C1 segment of cervical spinal cord (tissue), 14 donors: Measurements from ENCODE around the gene KRTAP10-5.

Experiments used
- DNase-seq, 14 donors: peaks; one replicate each; lab custom pipeline; 2025; lab: John Stamatoyannopoulos, UW

The KRTAP10-5 gene

DNA sequence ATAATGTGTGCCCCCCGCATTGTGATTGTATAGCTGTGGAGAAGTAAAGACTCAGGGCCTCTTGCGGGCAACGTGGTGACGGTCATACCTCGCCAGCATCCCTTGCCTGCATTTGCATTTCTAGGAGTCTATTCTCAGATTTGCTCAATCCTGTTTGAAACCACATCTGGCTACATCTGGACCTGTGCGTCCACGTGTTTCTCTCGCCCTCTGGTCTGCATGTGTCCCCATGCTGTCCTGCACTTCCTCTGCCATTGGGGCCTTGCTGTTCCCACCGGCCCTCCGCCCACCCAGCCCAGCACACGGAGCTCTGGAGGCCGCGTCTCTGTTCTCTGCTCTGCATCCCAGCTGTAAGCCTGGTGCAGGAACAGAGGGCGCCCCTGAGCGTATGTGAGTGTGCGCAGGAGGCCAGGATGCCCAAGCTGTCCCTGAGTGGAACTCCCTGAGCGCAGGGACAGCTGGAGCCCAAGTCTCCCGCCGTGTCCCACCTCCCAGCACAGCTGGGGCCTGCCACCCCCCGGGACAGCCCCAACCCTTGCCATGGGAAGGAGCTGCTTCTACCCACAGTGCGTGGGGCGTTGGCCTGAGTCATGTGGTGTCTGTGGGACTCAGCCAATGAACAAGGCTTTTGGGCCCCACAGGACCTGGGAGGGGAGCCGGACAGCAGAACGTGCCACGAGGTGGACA is 30.7 kb downstream of the KRTAP10-5 start:
- no peak for DNase-seq

DNA sequence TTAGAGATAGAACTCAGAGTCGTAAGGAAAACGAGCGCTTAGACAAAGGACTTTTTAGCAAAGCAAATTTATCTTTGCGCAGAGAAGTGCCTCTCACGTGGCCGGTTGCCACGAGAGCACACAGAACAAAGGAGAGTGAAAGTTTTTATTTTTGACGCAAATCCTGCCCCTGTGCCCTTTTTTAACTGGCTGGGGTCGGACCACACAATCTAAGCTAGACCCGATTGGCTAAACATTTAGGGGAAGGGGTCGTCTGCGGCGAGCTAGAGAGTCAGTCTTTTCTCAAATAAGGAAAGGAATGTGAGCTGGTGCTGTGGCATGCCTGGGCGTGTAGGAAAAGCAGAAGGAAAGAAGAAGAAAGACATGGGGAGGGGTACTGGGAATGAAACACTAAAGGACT is 31.5 kb downstream of the KRTAP10-5 start:
- no peak for DNase-seq

DNA sequence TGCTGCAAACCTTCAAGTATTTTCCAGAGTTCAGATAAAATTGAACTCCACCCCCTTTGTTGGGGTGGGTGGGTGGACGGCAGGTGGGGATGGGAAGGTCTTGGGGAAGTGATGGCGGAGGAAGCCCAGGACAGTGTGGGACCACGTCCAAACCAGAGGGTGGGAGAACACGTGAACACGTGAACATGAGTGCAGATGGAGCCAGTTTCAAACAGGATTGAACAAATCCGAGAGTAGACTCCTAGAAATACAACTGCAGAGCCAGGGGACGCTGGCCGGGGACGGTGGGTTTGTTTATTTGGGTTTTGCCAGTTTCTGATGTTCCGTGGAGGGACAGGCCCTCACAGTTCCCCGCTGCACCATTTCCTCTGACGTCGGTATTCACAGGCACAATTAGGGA is 32.0 kb downstream of the KRTAP10-5 start:
- no peak for DNase-seq

DNA sequence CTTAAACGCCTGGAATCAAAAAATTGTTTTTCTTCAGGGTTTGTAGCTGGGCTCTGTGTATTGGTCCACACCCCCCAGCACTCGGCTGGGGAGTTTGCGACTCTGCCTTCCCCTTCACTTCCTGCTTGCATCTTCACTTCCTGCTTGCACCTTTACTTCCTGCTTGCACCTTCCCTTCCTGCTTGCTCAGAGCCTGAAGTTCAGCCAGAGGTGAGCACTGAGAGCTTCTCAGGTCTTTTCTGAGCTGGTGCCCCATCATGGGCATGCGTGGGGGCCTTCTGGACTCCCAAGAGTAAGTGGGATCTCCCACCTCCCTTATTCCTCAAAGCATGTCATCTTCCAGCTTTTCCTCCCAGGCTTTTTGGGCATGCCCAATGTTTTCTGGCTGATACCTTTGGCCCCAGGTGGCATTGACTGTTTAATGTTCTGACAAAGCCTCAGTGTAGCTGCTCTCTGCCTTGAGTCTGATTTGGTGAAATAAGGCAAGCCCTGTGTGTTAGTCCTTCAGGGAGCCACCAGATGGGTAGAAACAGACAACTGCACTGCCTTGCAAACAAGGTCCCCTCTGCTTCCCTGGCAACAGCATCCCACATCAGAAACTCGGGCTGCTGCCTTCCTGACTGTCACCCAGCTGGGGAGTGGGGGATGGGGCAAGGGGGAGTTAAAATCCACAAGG is 32.6 kb downstream of the KRTAP10-5 start:
- no peak for DNase-seq

DNA sequence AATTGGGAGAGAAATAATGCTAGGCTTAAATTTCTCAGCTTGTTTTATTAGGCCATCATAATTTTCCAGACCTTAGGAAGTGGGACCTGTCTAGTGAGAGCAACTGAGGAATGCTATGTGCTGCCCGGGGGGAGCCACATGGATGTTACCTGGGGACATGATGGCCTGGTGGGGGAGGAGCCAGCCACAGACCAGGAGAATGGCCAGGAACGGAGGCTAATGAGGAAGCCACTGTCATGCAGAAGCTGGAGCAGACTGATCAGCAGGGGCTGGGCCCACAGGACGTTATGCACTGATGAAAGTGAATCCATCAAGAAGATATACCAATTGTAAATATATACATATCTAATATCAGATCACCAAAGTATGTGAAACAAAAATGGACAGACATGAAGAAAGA is 35.8 kb downstream of the KRTAP10-5 start:
- DNase-seq, result no peak

DNA sequence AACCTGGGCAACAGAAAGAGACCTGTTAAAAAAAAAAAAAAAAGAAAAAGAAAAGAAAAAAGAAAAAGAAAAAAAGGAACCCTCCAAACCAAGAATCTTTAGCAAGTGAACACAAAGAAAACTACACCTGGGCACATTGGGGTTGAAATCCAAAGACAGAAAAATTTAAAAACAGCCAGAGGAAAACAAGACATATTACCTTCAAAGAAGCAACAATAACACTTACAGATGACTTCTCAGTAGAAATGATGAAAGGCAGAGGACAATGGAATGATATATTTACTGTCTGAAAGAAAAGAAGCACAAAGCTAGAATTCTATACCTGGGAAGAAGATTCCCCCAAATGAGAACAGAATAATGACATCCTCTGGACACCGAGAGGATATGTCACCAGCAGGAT is 37.7 kb downstream of the KRTAP10-5 start:
- no peak for DNase-seq

DNA sequence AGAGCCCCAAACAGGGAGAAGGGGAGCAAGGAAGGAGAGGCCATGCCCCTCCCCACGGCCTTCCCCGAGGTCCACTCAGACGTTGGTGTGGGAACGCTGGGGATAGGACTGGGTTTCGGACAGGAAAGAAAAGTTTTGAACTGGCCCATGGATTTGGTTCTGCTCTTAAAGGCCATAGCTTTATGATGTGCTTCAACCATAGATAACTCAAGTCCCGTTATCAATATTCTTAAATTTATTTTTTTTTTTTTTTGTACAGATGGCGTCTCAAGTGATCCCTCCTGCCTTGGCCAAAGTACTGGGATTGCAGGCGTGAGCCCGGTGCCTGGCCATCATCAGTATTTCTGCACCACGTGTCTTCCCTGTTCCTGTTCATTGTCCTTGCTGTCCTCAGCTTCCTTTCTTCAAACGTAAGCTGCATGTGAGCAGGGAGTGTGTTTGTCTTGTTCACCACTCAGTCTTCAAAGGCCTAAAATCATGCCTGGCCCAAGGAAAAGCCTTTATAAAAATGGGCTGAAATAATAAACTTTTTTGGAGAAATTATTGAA is 39.6 kb downstream of the KRTAP10-5 start:
- no peak for DNase-seq

DNA sequence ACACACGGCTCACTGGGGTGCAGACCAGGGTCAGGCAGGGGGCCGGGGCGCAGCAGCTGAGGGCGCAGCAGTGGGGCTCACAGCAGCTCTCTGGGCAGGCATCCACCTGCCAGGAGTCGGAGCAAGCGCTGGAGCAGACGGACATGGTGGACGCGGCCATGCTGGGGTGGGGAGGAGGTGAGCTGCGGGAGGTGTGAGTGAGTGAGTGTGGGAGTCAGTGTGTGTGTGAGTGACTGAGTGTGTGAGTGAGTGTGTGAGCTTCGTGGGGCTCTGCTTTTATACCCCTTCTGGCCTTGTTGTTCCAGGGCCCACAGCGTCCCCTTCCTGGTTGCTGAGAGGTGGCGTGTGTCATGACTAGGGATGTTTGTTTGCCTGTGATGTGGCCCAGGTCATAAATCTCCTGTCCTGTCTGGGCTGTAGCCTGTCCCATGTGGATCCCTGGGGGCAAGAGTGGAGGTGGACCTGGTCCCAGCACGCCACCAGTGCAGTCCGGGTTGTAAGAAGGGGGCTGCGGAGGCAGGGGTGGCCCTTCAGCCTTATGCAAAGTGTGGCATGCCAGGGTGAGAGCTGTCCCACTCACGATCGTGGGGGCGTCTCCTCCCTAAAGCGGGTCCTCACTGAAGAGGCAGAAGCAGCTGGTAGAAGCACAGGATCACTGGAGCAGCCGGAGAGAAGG is 40.3 kb downstream of the KRTAP10-5 start, which contains the start of gene KRTAP10-1:
Gene KRTAP10-1, minus strand, starts transcription at position 205 of the 676 bp plus-strand sequence. Its CDS starts 45 bp downstream, at position 160.
- DNase-seq, result no peak

DNA sequence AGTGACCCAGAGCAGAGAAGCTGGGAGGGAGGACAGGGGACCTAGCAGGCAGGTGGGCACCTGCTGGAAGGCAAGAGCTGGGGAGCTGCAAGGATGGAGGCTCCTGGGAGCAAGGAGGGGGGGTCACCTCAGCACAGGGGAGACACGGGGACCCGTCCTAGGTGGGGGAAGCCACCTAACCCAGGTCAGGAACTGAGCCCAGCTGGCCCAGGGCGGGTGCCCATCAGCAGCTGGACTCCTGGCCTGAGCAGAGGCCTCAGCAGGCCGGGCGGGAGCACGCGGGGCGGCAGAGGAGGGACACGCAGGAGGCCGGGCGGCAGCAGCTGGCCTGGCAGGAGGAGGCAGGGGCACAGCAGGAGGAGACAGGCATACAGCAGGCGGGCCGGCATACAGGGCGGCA is 41.4 kb downstream of the KRTAP10-5 start:
- DNase-seq, result no peak

DNA sequence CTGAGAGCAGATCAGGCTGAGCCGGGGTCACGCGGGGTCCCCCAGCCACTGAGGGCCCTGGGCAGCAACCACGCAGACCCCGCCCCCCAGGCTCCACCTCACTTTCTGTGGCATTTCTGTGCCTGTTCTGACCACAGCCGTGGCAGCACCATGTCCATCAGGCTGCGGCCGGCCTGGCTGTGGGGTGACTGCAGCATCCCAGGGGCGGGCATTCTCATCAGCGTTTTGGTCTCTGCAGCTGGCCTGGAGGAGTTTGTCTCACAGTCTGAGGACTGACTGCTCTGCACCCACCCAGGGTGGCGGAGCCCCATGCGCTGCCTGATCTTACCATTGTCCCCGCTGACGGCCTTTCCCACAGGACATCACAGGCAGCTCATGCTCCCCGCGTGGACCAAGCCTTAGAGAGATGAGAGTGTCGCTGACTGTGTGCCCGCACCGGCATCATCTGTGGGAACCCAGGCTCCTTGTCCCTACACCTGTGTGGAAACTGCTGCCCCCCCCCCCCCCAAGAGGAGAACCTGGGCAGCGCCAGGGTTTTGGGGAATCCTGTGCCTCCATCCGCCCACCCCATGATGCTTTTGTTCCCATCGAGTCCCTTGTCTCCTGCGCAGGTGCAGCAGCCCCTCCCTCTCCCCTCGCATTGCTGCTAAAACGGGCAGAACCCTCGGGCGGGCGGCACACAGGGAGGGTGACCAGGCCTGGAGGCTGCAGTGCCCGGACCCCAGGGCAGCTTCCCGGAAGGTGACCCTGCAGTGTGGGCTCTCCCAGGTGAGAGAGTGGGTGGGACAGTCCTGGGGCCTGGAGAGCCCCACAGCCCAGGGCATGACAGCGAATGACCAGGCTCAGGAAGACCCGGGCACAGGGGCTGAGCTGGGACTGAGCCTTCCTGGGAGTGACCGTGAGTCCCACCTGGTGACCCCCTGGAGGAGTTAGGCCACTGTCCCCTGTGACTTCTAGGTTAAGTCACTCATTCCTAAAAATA is 42.2 kb downstream of the KRTAP10-5 start:
- DNase-seq, result no peak

DNA sequence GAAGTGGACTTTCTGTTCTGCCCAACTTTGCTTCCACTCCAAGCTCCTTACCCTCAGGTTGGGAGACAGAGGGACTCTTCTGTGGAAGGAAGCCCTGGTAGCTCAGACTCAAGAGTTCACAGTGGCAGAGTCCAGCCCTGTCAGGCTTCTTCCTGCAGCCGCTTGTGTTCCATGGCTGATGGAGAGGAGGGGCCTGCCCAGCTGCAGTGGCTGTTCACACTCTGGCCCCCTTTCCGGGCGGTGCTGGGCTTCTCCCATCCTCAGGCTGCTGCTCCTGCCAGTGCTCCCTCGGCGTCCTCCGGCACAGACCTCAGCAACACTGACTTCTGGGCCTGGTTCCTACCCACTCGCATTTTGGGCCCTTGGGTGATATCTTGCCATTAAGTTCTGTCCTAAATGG is 44.4 kb downstream of the KRTAP10-5 start:
- DNase-seq, result no peak

DNA sequence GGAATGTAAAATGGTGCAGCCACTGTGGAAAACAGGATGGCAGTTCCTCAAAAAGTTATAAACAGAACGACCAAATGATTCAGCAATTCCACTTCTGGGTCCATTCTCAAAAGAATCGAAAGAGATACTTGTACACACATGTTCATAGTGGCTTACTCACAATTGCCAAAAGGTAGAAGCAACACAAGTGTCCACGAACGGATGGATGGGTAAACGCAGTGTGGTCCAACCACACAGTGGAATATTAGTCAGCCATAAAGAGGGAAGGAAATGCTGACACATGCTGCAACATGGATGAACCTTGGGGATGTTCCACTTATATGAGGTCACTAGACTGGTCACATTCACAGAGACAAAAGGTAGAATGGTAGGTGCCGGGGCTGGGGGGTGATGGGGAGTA is 45.7 kb downstream of the KRTAP10-5 start:
- no peak for DNase-seq

DNA sequence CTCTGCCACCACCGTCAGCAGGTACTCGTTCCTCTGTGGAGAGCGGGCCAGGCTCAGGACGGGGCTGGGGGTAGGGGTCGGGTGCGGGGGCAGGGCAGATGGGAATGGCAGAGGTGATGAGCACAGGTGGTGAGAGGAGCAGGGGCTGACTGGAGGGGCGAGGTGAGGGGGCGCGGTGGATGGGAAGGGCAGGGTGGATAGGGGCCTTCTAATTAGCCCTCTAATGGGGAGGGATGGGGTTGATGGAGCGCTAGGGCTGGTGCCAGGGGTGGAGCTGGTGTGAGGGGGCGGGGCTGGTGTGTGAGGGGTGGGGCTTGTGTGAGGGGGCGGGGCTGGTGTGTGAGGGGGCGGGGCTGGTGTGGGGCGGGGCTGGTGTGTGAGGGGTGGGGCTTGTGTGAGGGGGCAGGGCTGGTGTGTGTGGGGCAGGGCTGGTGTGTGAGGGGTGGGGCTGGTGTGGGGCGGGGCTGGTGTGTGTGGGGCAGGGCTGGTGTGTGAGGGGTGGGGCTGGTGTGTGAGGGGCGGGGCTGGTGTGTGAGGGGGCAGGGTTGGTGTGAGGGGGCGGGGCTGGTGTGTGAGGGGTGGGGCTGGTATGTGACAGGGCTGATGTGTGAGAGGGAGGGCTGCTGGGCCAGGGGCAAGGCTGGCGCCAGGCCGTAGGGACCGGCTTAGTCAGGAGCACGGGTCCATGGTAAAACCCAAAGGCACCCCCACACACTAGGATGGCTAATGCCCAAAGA is 46.3 kb downstream of the KRTAP10-5 start:
- no peak for DNase-seq

DNA sequence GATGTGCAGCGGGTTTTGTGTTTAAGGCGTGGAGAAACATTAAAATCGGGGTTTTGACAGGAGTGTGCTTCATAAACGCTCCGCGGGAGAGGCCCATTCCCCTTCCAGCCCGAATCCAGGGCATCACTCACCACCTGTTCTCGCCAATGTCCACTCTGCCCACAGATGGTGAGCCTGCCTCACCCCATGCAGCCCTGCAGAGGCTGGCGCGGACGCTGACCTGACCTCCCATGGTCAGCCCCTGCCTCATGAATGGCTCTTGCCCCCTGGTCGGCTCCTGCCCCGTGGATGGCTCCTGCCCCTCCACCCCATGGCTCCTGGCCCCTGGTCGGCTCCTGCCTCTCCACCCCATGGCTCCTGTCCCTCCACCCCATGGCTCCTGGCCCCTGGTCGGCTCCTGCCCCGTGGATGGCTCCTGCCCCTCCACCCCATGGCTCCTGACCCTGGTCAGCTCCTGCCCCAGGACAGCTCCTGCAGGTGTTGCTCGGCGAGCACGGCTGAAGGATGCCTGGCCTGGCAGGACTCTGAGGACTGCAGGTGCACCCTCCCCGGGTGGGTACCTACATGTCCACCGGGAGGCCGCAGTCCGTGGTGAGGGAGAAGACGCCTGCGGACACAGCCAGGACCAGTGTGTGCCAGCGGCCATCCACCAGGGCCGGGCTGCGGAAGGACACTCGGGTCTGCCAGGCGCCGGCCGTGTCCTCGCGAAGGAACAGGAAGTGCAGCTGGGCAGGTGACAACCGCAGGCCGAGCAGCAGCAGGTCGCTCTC is 47.1 kb downstream of the KRTAP10-5 start:
- no peak for DNase-seq

DNA sequence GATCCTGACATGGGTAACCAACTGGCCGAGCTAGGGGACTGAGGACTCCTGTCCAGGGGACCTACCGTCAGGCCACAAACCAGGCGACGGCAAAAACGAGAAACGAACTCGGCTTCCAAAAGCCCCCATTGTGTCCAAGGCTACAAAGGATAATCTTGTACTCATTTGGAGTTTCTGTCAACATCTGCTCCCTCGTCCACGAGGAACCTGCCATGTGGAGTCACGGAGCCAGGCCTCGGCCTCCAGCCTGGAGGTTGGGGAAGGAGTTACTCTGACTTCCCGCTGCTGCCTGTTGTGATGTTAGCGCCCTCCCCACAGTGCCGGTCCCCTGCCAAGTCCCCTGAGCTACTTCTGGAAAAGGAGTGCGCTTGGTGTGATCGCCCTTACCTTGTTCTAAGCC is 47.7 kb downstream of the KRTAP10-5 start:
- no peak for DNase-seq

DNA sequence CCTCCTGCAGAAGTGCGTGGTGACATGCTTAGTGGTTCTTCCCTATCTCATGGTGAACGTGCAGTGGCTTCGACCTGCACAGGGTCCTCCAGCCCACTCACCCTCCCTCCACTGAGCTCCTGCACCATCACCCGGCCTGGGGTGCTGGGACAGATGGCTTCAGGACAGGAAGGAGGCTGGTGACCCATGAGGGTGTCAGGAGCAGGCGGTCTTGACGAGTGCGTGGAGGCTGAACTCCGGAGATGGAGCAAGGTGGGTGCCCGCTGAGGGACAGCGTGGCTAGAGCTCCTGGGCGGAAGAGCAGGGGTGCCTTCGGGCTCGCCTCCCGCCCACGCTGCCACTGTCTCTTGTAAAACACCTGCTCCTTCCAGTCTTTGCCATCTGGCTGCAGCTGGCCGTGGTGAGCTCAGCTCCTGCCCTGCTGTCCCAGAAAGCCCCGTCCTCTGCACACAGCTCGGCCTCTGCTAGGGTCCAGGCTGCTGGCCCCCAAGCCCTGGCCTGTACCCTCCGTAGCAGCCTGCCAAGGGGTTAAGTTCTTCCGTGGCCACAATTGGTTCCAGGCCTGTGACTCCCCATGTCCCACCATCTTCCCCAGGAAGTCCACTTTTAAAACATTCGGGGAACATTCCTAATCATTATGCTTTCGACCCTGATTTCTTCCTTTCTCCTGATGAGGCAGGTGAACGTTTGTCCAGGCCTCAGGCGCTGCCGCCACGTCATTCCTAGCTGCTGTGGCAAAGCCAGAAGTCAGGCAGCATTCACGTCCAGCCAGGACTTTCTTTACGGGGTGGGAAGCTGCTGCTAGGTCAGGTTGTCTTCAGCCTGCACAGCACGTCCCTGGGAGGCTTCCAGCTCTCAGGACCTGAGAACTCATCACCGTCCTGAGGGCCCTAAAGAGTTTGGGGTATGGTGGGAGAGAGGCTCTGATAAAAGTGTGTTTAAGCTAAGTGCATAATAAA is 48.5 kb downstream of the KRTAP10-5 start:
- no peak for DNase-seq

DNA sequence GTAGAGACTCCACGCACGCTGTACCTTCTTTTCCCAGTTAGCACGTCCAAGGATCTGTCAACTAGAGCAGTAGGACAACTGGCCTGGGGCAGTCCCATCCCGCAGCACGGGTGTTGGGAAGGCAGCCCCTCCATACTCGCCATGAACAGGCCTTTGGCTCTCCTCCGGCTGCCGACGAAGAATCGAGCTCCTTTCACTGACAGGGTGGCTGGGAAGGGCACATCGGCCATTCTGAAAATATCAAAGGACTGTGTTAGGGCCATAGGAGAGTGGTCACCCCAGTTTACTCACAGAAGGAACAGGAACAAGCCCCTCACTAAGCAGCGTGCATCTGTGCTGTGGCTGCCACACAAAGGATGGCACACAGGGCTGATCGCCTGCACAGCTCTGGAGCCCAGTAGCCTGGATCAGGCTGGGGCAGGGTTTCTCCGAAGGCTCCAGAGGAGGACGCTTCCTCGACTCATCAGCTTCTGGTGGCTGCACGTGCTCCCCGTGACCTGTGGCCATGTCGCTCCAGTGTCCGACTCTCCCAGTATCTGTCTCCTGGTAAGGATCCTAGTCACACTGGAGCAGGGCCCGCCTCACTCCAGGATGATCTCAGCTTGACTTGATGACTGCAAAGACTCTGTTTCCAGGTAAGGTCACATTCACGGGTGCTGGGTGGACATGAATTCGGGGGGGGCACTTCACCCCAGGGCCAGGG is 49.4 kb downstream of the KRTAP10-5 start:
- DNase-seq, result no peak
